ENCODE results near the gene ZMYND19.
"Not testable (repeated sequence)": the region's sequence is repeated elsewhere in the genome, so short reads cannot be mapped to it uniquely, and the experiment has no call there.

GRCh38 chr9:137550958-137551263 is 39.4 kb downstream of the ZMYND19 start:
- TF ChIP-seq, protein P1, sequence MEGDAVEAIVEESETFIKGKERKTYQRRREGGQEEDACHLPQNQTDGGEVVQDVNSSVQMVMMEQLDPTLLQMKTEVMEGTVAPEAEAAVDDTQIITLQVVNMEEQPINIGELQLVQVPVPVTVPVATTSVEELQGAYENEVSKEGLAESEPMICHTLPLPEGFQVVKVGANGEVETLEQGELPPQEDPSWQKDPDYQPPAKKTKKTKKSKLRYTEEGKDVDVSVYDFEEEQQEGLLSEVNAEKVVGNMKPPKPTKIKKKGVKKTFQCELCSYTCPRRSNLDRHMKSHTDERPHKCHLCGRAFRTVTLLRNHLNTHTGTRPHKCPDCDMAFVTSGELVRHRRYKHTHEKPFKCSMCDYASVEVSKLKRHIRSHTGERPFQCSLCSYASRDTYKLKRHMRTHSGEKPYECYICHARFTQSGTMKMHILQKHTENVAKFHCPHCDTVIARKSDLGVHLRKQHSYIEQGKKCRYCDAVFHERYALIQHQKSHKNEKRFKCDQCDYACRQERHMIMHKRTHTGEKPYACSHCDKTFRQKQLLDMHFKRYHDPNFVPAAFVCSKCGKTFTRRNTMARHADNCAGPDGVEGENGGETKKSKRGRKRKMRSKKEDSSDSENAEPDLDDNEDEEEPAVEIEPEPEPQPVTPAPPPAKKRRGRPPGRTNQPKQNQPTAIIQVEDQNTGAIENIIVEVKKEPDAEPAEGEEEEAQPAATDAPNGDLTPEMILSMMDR (IDR thresholded peaks at IDR 0.05; ENCODE audit: insufficient read depth, low read length, poor library complexity, severe bottlenecking), result not testable (repeated sequence)
- TF ChIP-seq EZH2phosphoT487 (conservative IDR thresholded peaks at IDR 0.05; ENCODE audit: low read length), result not testable (repeated sequence)
